ENCODE measurements around the gene PARVA.

- TF ChIP-seq, protein P1, sequence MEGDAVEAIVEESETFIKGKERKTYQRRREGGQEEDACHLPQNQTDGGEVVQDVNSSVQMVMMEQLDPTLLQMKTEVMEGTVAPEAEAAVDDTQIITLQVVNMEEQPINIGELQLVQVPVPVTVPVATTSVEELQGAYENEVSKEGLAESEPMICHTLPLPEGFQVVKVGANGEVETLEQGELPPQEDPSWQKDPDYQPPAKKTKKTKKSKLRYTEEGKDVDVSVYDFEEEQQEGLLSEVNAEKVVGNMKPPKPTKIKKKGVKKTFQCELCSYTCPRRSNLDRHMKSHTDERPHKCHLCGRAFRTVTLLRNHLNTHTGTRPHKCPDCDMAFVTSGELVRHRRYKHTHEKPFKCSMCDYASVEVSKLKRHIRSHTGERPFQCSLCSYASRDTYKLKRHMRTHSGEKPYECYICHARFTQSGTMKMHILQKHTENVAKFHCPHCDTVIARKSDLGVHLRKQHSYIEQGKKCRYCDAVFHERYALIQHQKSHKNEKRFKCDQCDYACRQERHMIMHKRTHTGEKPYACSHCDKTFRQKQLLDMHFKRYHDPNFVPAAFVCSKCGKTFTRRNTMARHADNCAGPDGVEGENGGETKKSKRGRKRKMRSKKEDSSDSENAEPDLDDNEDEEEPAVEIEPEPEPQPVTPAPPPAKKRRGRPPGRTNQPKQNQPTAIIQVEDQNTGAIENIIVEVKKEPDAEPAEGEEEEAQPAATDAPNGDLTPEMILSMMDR (IDR thresholded peaks at IDR 0.05), result no peak
- no peak for TF ChIP-seq EP300 (IDR thresholded peaks at IDR 0.05)
Measured at GRCh38 chr11:12434325-12434654, 56.9 kb downstream of the PARVA start.

All from stomach (tissue), 4 donors.